HepG2 (cell line): ENCODE results near the gene INF2. TPM values are rescaled to one million over a fixed set of nuclear protein-coding genes. Genes with fewer than 3 reads are reported as not detected.

Experiments
- EEA1 ChIP-seq: sonication (generic); formaldehyde crosslinking; IDR thresholded peaks from 2 replicates; pipeline ENCODE4 v1.5.1; 2020; ENCODE audit warnings: mild to moderate bottlenecking, missing genetic modification reagents, borderline replicate concordance
- FOXM1 ChIP-seq: sonication (generic); formaldehyde crosslinking; IDR thresholded peaks from 2 replicates; pipeline ENCODE4 v1.5.0; 2020; ENCODE audit warnings: missing genetic modification reagents
- IRF1 ChIP-seq: sonication (generic); formaldehyde crosslinking; IDR thresholded peaks from 2 replicates; pipeline ENCODE4 v1.4.0; 2020; ENCODE audit warnings: low read depth, mild to moderate bottlenecking, missing genetic modification reagents
- MED1 ChIP-seq: sonication (generic); formaldehyde crosslinking; IDR thresholded peaks from 2 replicates; pipeline ENCODE4 v1.4.0; 2020; ENCODE audit warnings: missing genetic modification reagents
- ZFP37 ChIP-seq: sonication (generic); formaldehyde crosslinking; IDR thresholded peaks from 2 replicates; pipeline ENCODE4 v1.4.0; 2020; ENCODE audit warnings: missing genetic modification reagents, borderline replicate concordance
- polyA plus RNA-seq, 8 experiments: library from polyadenylated mRNA; depleted of rRNA in 3 of 8; stranded (reverse) in 7 of 8; unstranded in 1 of 8; fragments of >200 nt; fragmentation: Illumina TruSeq in 4 of 8; extraction: Trizol in 4 of 8; gene quantifications; 2 replicates each; pipeline versions ENCODE4 v1.2.1 to v1.2.3, GENCODE V29; 2011 to 2016; ENCODE audit warnings: low read depth in 4 of 8, missing spikeins in 1 of 8, mixed read lengths in 1 of 8; ENCODE audit not compliant: insufficient read depth in 1 of 8
- total RNA-seq, 5 experiments: library from RNA; depleted of rRNA; stranded (reverse); fragments of >200 nt; fragmentation: Illumina TruSeq; extraction: Trizol; gene quantifications; 2 replicates each; pipeline ENCODE4 v1.2.3, GENCODE V29; 2016; ENCODE audit warnings: low read depth in 1 of 5
- TF ChIP-seq, protein P1 (sequence below): sonication (generic); formaldehyde crosslinking; IDR thresholded peaks from 2 replicates; pipeline ENCODE4 v1.4.0; 2020; ENCODE audit warnings: missing genetic modification reagents
- TF ChIP-seq, protein P2 (sequence below): sonication (generic); formaldehyde crosslinking; IDR thresholded peaks from 2 replicates; pipeline ENCODE4 v1.5.1; 2020; ENCODE audit warnings: mild to moderate bottlenecking, missing genetic modification reagents, borderline replicate concordance
- TF ChIP-seq, protein P3 (sequence below), 2 experiments: fragments of 450-650 bp in 1 of 2; sonication (generic) in 1 of 2; formaldehyde crosslinking in 1 of 2; IDR thresholded peaks; 2 replicates each; pipeline versions ENCODE4 v1.6.1 to v1.8.0; 2016 to 2022; ENCODE audit warnings: antibody characterized with exemption in 1 of 2, mild to moderate bottlenecking in 1 of 2, missing genetic modification reagents in 1 of 2
- TF ChIP-seq, protein P4 (sequence below): sonication (generic); formaldehyde crosslinking; IDR thresholded peaks from 2 replicates; pipeline ENCODE4 v1.4.0; 2020; ENCODE audit warnings: missing genetic modification reagents
- TF ChIP-seq, protein P5 (sequence below): sonication (generic); formaldehyde crosslinking; IDR thresholded peaks from 2 replicates; pipeline ENCODE4 v1.4.0; 2020; ENCODE audit warnings: mild to moderate bottlenecking, missing genetic modification reagents

The INF2 gene
- total and polyA plus RNA-seq, 2 of the 13 experiments (the other 11 are each of a cell fraction or from before 2014, with no cell fraction given), result 16.4 to 26.4 TPM

DNA sequence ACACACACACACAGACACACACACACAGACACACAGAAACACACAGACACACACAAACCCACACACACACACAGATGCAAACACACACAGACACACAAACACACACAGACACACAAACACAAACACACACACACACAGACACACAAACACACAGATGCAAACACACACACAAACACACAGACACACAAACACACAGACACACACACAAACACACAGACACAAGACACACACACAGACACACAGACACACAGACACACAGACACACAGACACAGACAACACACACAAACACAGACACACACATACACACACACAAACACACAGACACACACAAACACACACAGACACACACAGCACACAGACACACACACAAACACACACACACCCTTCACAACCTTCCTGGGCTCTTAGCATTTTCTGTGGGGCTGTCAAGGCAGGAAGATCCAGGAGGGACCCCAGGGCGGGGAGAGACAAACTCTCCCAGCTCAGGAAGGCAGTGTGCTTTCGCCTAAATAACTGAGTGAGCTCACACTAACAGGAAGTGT is 24.2 kb upstream of the INF2 start (continued):
- TF ChIP-seq, protein P1, sequence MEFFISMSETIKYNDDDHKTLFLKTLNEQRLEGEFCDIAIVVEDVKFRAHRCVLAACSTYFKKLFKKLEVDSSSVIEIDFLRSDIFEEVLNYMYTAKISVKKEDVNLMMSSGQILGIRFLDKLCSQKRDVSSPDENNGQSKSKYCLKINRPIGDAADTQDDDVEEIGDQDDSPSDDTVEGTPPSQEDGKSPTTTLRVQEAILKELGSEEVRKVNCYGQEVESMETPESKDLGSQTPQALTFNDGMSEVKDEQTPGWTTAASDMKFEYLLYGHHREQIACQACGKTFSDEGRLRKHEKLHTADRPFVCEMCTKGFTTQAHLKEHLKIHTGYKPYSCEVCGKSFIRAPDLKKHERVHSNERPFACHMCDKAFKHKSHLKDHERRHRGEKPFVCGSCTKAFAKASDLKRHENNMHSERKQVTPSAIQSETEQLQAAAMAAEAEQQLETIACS (CRISPR knock-in tag), result no peak
- TF ChIP-seq, protein P2, sequence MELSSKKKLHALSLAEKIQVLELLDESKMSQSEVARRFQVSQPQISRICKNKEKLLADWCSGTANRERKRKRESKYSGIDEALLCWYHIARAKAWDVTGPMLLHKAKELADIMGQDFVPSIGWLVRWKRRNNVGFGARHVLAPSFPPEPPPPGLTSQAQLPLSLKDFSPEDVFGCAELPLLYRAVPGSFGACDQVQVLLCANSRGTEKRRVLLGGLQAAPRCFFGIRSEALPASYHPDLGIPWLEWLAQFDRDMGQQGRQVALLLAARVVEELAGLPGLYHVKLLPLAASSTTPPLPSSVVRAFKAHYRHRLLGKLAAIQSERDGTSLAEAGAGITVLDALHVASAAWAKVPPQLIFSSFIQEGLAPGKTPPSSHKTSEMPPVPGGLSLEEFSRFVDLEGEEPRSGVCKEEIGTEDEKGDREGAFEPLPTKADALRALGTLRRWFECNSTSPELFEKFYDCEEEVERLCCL (CRISPR knock-in tag), result no peak
- TF ChIP-seq, protein P3, sequence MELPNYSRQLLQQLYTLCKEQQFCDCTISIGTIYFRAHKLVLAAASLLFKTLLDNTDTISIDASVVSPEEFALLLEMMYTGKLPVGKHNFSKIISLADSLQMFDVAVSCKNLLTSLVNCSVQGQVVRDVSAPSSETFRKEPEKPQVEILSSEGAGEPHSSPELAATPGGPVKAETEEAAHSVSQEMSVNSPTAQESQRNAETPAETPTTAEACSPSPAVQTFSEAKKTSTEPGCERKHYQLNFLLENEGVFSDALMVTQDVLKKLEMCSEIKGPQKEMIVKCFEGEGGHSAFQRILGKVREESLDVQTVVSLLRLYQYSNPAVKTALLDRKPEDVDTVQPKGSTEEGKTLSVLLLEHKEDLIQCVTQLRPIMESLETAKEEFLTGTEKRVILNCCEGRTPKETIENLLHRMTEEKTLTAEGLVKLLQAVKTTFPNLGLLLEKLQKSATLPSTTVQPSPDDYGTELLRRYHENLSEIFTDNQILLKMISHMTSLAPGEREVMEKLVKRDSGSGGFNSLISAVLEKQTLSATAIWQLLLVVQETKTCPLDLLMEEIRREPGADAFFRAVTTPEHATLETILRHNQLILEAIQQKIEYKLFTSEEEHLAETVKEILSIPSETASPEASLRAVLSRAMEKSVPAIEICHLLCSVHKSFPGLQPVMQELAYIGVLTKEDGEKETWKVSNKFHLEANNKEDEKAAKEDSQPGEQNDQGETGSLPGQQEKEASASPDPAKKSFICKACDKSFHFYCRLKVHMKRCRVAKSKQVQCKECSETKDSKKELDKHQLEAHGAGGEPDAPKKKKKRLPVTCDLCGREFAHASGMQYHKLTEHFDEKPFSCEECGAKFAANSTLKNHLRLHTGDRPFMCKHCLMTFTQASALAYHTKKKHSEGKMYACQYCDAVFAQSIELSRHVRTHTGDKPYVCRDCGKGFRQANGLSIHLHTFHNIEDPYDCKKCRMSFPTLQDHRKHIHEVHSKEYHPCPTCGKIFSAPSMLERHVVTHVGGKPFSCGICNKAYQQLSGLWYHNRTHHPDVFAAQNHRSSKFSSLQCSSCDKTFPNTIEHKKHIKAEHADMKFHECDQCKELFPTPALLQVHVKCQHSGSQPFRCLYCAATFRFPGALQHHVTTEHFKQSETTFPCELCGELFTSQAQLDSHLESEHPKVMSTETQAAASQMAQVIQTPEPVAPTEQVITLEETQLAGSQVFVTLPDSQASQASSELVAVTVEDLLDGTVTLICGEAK (IDR thresholded peaks at IDR 0.05), result 0 out of 2 replicates have a peak, but pooled peaks have one; percentile 16
- TF ChIP-seq, protein P3 (CRISPR knock-in tag; IDR thresholded peaks at IDR 0.05), result no peak
- TF ChIP-seq EEA1 (0 out of 2 replicates have a peak, but pooled peaks have one; percentile 42), FOXM1 (CRISPR knock-in tag) (no peak), IRF1 (no peak), ZFP37 (CRISPR knock-in tag) (no peak), MED1 (CRISPR knock-in tag) (peak; percentile 44; the same call in 1 of the 2 replicates)
- TF ChIP-seq, protein P4, sequence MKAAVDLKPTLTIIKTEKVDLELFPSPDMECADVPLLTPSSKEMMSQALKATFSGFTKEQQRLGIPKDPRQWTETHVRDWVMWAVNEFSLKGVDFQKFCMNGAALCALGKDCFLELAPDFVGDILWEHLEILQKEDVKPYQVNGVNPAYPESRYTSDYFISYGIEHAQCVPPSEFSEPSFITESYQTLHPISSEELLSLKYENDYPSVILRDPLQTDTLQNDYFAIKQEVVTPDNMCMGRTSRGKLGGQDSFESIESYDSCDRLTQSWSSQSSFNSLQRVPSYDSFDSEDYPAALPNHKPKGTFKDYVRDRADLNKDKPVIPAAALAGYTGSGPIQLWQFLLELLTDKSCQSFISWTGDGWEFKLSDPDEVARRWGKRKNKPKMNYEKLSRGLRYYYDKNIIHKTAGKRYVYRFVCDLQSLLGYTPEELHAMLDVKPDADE, result no peak
- TF ChIP-seq, protein P5, sequence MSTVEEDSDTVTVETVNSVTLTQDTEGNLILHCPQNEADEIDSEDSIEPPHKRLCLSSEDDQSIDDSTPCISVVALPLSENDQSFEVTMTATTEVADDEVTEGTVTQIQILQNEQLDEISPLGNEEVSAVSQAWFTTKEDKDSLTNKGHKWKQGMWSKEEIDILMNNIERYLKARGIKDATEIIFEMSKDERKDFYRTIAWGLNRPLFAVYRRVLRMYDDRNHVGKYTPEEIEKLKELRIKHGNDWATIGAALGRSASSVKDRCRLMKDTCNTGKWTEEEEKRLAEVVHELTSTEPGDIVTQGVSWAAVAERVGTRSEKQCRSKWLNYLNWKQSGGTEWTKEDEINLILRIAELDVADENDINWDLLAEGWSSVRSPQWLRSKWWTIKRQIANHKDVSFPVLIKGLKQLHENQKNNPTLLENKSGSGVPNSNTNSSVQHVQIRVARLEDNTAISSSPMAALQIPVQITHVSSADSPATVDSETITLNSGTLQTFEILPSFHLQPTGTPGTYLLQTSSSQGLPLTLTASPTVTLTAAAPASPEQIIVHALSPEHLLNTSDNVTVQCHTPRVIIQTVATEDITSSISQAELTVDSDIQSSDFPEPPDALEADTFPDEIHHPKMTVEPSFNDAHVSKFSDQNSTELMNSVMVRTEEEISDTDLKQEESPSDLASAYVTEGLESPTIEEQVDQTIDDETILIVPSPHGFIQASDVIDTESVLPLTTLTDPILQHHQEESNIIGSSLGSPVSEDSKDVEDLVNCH, result no peak
